H1 (cell line): ENCODE data around the gene DAGLA. TPM values are rescaled to one million over a fixed set of nuclear protein-coding genes. Genes with fewer than 3 reads are reported as not detected.

Experiments
- CHD1 ChIP-seq: IDR thresholded peaks from 2 replicates; pipeline ENCODE4 v1.6.1; 2012; ENCODE audit warnings: low read depth, low read length, improper control_type of control experiment
- EP300 ChIP-seq, 2 experiments: IDR thresholded peaks; 1 replicate in 1 of 2; 2 replicates in 1 of 2; pipeline ENCODE4 v1.6.1; 2011 to 2012; ENCODE audit warnings: low read depth in 2 of 2, low read length in 2 of 2, mild to moderate bottlenecking in 2 of 2, borderline replicate concordance in 1 of 2, inconsistent platforms in 1 of 2, moderate library complexity in 1 of 2
- RAD21 ChIP-seq, 2 experiments: IDR thresholded peaks in 1 of 2; conservative IDR thresholded peaks in 1 of 2; 2 replicates each; pipeline ENCODE4 v1.6.1; 2011; ENCODE audit warnings: low read depth in 2 of 2, low read length in 2 of 2, improper control_type of control experiment in 1 of 2, inconsistent platforms in 1 of 2, mild to moderate bottlenecking in 1 of 2, moderate library complexity in 1 of 2
- SUZ12 ChIP-seq: fragments of 200-600 bp; sonication (generic); IDR thresholded peaks from 2 replicates; pipeline ENCODE4 v1.6.1; 2012; ENCODE audit warnings: mild to moderate bottlenecking, inconsistent platforms, low read length, moderate library complexity, mixed read lengths
- polyA plus RNA-seq, 7 experiments: library from polyadenylated mRNA; depleted of rRNA in 3 of 7; stranded (reverse) in 5 of 7; unstranded in 2 of 7; fragments of >200 nt in 5 of 7; fragments of 200-250 nt in 2 of 7; gene quantifications; 1 replicate in 5 of 7; 2 replicates in 1 of 7; 4 replicates in 1 of 7; pipeline versions ENCODE4 v1.2.1 to v1.2.3, GENCODE V29; 2011 to 2013; ENCODE audit warnings: missing spikeins in 2 of 7, mixed read lengths in 2 of 7
- total RNA-seq: library from RNA; stranded (reverse); fragmentation: NEBNext Ultra II Directional; extraction: Animal tissue kit (Norgen Biotek cat#: 25700); gene quantifications from 2 replicates; pipeline ENCODE4 v1.2.1, GENCODE V29; 2021

The DAGLA gene
- total and polyA plus RNA-seq, 2 of the 8 experiments (the other 6 are each of a cell fraction or from before 2014, with no cell fraction given): 3.6 to 6.6 TPM

DNA sequence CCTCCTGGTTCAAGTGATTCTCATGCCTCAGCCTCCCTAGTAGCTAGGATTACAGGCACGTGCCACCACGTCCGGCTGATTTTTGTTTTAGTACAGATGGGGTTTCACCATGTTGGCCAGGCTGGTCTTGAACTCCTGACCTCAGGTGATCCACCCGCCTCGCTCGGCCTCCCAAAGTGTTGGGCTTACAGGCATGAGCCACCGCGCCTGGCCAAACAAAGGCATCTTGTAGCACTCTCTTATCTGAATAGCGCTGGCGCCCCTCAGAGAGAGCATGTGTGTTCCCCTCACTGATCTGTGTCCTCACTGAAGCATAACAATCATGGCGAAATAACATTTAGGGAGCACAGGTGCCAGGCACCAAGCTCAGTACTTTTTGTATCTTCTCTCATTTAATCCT, 7.2 kb downstream of the DAGLA start (continued):
- TF ChIP-seq CHD1: no peak
- TF ChIP-seq SUZ12: no peak
- TF ChIP-seq RAD21 (IDR thresholded peaks at IDR 0.05 in 1 of 2, conservative IDR thresholded peaks at IDR 0.05 in 1 of 2; ENCODE audit: low read depth in 2 of 2, low read length in 2 of 2): no peak
- no peak for TF ChIP-seq EP300 (IDR thresholded peaks at IDR 0.05; ENCODE audit: borderline replicate concordance in 1 of 2, low read depth in 2 of 2, low read length in 2 of 2)
